Measurements from ENCODE around the gene CFAP74.

CFAP74 gene

DNA sequence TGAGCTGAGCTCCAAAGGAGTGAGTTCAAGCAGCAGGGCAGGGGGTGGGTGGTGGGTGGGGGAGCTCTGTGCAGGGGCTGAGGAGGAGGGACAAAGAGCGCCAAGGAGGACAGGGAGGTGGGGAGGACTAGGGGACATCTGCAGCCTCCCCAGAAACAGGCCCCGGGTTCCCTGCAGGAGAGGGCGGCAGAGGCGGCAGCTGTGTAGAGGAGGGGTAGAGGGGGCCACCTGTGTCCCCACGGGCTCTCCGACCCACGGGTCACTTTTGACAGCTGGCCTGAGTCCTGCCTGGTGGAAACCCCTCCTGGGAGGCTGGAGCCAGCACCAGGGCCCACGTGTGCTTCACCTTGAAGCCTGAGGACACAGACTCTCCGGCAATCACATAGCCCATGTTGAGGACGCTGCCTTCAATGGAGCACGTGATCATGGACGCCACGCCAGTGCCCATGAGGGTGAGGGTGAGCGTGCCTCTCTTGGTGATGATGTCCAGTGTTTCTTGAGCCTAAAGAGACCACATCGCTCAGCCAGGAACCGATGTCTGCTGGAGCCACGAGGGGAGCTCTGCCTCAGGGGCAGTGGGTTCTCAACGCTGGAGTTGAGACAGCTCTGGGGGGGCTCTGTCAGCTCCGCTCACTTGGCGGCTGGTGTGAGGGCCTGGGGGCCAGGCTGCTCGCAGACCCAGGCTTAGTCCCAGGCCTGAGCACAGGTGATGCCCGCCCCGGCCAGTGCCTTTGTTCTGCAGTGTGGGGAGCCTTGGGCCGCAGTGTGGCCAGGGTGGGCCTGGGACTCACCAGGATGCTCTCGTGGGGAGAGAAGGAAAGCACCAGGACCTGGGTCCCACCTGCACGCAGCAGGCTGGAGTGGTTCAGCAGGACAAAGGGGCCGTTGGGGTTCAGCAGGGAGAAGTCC lies 77.9 kb downstream of the CFAP74 start:
- DNase-seq, result no peak

- DNase-seq, result no peak
Observed at GRCh38 chr1:1924849-1925248, 78.7 kb downstream of the CFAP74 start.

GRCh38 chr1:1924386-1924785 lies 79.2 kb downstream of the CFAP74 start:
- DNase-seq, result no peak

- DNase-seq, result no peak
Observed at GRCh38 chr1:1922956-1923833, 80.4 kb downstream of the CFAP74 start.

- DNase-seq, result no peak
Observed at GRCh38 chr1:1922702-1922955, 81.0 kb downstream of the CFAP74 start.

- no peak for DNase-seq
Observed at GRCh38 chr1:1921901-1922701, 81.5 kb downstream of the CFAP74 start.

- no peak for DNase-seq
Observed at GRCh38 chr1:1921459-1921862, 82.1 kb downstream of the CFAP74 start.

DNA sequence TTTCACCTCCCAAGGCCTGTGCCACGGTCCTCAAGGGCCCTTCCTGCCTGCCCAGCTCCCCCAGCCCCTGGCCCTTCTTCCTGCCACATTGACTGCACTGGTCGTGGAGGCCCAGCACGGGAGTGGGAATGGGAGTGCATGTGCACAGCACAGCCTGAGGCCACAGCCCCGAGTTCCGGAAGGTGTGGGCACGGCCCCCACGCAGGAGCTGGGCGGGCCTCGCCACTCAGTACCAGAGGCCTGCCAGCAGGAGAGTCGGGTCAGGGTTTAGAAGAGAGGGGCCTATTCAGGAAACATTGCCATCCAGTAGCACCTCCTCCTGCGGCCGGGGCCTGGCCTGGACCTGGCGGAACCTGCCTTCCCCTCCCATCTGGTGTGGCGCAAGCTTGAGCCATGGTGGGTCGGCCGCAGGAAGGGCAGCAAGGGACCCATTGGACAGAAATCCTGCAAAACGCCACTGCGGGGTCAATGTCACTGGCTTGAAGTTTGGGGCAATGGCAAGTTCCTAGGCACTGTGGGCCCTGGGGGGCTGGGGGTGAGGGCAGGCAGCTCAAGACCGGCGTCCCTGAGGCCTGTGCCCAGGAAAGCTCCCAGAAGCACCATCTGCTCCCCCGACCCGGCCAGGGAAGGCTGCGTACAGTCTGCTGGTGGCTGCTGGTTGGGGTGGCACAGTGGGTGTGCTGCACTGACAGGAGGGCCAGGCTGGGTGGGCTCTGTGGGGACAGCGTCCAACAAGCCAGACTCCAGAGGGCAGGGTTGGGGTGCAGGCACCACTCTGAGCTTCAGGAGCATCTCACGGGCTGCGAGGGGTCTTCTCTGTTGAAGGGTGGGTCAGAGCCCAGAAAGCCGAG lies 82.8 kb downstream of the CFAP74 start:
- DNase-seq, result no peak

DNA sequence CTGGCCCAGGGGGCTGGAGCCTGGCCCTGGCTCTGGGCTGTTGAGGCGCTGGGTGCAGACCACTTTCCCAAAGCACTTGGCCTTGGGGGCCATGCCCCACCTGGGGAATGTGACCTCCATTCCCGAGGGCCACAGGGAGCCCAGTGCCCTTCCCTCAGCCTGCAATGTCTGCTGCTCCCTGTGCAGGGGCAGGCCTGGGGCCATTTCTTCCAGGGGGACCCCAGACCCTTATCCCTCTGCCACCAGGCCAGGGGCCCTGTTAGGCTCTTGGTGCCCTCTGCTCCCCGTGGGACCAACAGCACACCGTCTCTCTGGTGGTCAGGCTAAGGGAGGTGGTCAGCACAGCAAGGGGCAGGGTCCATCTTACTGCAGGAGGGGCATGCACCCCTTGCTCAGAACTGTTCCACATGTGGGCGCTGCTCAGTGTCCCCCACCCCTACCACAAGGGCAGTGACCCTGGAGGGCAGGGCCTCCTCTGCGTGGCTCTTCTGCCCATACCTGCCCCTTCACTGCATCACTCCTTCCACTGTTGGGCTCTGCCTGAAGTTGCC lies 83.5 kb downstream of the CFAP74 start:
- DNase-seq, result no peak

- DNase-seq, result peak; percentile 33
Observed at GRCh38 chr1:1919304-1920056, 84.1 kb downstream of the CFAP74 start.

GRCh38 chr1:1918901-1919303 lies 84.7 kb downstream of the CFAP74 start, which contains the start of gene TMEM52:
Gene TMEM52, minus strand, starts transcription at chr1:1919279. Its CDS starts 14 bp downstream, at chr1:1919265.
- no peak for DNase-seq

- DNase-seq, result no peak
Observed at GRCh38 chr1:1917995-1918900, 85.3 kb downstream of the CFAP74 start.

- DNase-seq, result no peak
Observed at GRCh38 chr1:1917304-1917976, 86.1 kb downstream of the CFAP74 start.

DNA sequence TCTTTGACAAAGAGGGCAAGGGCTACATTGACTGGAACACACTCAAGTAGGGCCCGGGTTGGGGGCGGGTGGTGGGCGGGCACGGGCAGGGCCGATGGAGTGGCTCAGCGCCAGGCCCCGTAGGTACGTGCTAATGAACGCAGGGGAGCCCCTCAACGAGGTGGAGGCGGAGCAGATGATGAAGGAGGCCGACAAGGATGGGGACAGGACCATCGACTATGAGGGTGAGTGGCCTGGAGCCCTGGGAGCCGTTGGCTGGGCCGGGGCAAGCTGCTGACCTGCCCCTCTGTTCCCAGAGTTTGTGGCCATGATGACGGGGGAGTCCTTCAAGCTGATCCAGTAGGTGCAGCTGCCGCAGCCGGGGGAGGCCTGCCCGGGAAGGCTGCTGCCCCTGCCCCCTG lies 86.7 kb downstream of the CFAP74 start:
- DNase-seq, result no peak

DNA sequence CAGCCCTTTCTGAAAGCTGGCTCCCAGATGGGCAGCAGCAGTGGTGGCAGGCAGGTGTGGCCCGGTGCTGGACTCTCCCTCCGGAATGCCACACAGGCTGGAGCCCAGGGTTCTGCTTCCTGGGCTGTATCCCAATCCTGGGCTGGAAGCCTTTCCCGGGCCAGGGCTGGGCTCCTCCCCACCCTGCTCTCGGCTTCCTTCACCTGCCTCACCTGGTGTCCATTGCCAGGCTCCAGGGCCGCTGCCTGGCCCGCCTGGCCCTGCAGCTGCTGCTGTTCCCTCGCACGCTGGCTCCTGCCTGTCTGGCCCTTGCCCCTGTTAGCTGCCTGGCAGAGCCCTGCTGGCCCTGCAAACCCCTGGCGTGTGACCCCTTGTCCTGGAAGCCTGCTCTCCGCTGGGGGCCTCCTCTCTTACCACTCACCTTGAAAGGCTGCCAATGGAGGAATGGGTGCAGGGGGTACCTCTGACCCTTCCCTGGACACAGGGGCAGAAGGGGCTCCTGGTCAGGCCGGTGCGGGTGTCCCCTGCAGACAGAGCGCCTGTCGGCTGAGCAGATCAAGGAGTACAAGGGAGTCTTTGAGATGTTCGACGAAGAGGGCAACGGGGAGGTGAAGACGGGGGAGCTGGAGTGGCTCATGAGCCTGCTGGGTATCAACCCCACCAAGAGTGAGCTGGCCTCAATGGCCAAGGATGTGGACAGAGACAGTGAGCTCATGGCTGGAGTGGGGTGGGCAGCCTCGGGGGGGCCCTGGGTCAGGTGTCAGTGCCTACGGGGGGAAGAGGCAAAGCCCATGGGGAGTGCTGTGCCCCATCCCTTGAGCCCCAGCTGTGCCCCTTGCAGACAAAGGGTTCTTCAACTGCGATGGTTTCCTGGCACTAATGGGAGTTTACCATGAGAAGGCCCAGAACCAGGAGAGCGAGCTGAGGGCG lies 87.4 kb downstream of the CFAP74 start:
- no peak for DNase-seq

- DNase-seq, result no peak
Observed at GRCh38 chr1:1914971-1915692, 88.5 kb downstream of the CFAP74 start, which contains the start of gene CALML6. Gene CALML6, plus strand, starts transcription at chr1:1915260. Its CDS starts 21 bp downstream, at chr1:1915281.

All from NCI-H2107 (cell line).